Mucosa of descending colon (tissue), 3 donors: ENCODE measurements around the gene ELK3. TPM values are rescaled to one million over a fixed set of nuclear protein-coding genes. Genes with fewer than 3 reads are reported as not detected.

Experiments
- ATAC-seq: fragments of 200-7000 bp; cut with Tn5 transposase; one replicate; pipeline ENCODE4 v1.9.1; 2020; ENCODE audit warnings: mild to moderate bottlenecking, moderate library complexity
- DNase-seq, 3 donors: peaks; one replicate each; pipeline ENCODE4 v3.0.0-alpha.2; 2020
- H3K36me3 ChIP-seq: fragments of 200-600 bp; one replicate; pipeline ENCODE4 v1.8.0; 2021; ENCODE audit warnings: low read depth, mild to moderate bottlenecking
- H3K4me1 ChIP-seq: fragments of 200-600 bp; one replicate; pipeline ENCODE4 v1.8.0; 2021; ENCODE audit warnings: low read depth, mild to moderate bottlenecking
- H3K4me3 ChIP-seq: fragments of 200-600 bp; one replicate; pipeline ENCODE4 v1.8.0; 2021; ENCODE audit warnings: mild to moderate bottlenecking
- H3K9me3 ChIP-seq: fragments of 200-600 bp; one replicate; pipeline ENCODE4 v1.8.0; 2021; ENCODE audit warnings: mild to moderate bottlenecking
- CTCF ChIP-seq: fragments of 200-600 bp; IDR thresholded peaks from one replicate; pipeline ENCODE4 v1.8.0; 2022; ENCODE audit warnings: antibody characterized with exemption, mild to moderate bottlenecking
- intact Hi-C, 2 donors: fragments of 100-400 bp; cut with DNase I in 1 of 2; cut with micrococcal nuclease in 1 of 2; formaldehyde crosslinking; loops; one replicate each; pipeline versions ENCODE4 v1.11.0 to v1.11.1; 2022; cut with DNase I, micrococcal nuclease
- total RNA-seq, 3 donors: library from RNA; stranded (reverse); fragmentation: NEBNext Ultra II Directional in 2 of 3; extraction: Animal tissue kit (Norgen Biotek cat#: 25700) in 2 of 3; gene quantifications; one replicate each; pipeline versions ENCODE4 v1.2.1 to v1.2.4, GENCODE V29; 2021 to 2023
- donor health status: DM: no; HTN: no; CAD: no; lungs with moderate emphysema.
- donor health status: DM: no; HTN: no; CAD: no.
- donor health status: DM: no; HTN: yes; CAD: no.

ELK3 gene
- total RNA-seq, 3 donors from 2014 or later, result 7.6 to 17.2 (median 12.0) TPM

GRCh38 chr12:96213869-96214268 is 19.7 kb downstream of the ELK3 start:
- H3K4me1 ChIP-seq, result peaks cover 7% of the 10 kb centered on the region
- H3K9me3 ChIP-seq, result no peaks in the 10 kb centered on the region
- intact Hi-C loops, result loop anchor here in 1 of 2 donors (2.0 kb wide), 1 partner anchor 151 kb away; no protein-coding TSS in a partner anchor

DNA sequence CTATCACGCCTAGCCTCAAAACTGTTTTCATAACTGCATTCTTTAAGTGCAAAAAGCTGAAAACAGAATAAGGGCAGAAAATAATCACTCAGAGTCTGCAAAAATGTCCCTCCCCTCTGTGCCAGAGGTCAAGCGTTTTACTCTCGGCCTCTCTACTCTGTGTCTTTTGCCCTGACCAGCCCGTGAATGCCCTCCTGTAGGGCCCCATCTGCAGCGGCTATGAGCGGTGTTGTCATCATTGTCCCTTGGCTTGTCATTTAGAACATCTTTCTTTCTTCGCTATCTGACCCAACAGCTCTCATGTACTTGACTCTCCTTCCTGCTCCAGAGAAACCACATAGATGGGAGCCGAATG is 21.7 kb downstream of the ELK3 start:
- DNase-seq (no peak), ATAC-seq (no peak)
- Histone ChIP-seq H3K9me3 (no peaks in the 10 kb centered on the region), H3K4me3 (no peak overlapping the region), H3K4me1 (peaks cover 7% of the 10 kb centered on the region), H3K36me3 (no peaks in the 10 kb centered on the region)
- TF ChIP-seq CTCF, result no peak
- intact Hi-C loops, result loop anchor here (2.0 to 5.0 kb wide), 2 partner anchors 153 to 154 kb away; no protein-coding TSS in a partner anchor

More at GRCh38 chr12:96213869-96214268, 19.7 kb downstream of the ELK3 start:
- H3K4me3 ChIP-seq, result no peak overlapping the region
- ATAC-seq (no peak), DNase-seq (no peak)
- TF ChIP-seq CTCF, result no peak
- H3K36me3 ChIP-seq, result no peaks in the 10 kb centered on the region

GRCh38 chr12:96218989-96219678 is 25.0 kb downstream of the ELK3 start:
- DNase-seq (peak in 1 of 3 donors; percentile 9), ATAC-seq (no peak)
- intact Hi-C loops, result loop anchor here in 1 of 2 donors (5.0 kb wide), 1 partner anchor 157 kb away; no protein-coding TSS in a partner anchor
- Histone ChIP-seq H3K36me3 (no peaks in the 10 kb centered on the region), H3K9me3 (no peaks in the 10 kb centered on the region), H3K4me3 (no peak overlapping the region), H3K4me1 (peaks cover 7% of the 10 kb centered on the region)
- no peak for TF ChIP-seq CTCF

- DNase-seq, result peak in 1 of 3 donors; percentile 16
- H3K4me1 ChIP-seq, result peaks cover 5% of the 10 kb centered on the region
- intact Hi-C loops, result loop anchor here in 1 of 2 donors (5.0 kb wide), 1 partner anchor 157 kb away; no protein-coding TSS in a partner anchor
- H3K4me3 ChIP-seq, result no peak overlapping the region
- no peak for TF ChIP-seq CTCF
- H3K9me3 ChIP-seq, result no peaks in the 10 kb centered on the region
- no peak for ATAC-seq
- no peaks in the 10 kb centered on the region for H3K36me3 ChIP-seq
Observed at GRCh38 chr12:96219700-96220206, 25.6 kb downstream of the ELK3 start.

DNA sequence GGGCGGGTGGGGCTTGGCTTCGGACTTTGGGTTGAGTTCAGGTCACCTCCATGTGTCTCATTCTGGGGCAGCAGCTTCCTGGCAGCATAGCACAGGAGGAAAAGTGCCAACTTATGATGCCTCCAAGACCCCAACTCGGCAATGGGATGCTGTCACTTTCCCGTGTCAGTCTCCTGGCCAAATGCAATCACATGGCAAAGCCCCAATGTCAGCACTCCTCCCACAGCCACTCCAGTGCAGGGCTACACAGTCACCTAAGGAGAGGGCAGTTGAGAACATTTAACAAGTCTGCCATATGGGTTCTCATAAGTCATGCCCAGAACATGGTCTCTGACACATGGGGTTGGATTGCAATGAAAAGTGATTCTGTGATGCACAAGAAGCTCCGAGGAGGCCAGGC is 26.7 kb downstream of the ELK3 start:
- intact Hi-C loops, result no loop called here
- TF ChIP-seq CTCF, result no peak
- Histone ChIP-seq H3K4me3 (no peak overlapping the region), H3K9me3 (no peaks in the 10 kb centered on the region), H3K4me1 (no peaks in the 10 kb centered on the region), H3K36me3 (no peaks in the 10 kb centered on the region)
- no peak for ATAC-seq
- peak in 1 of 3 donors; percentile 9 for DNase-seq
